Mesothelial cell of epicardium (in vitro differentiated cells): Measurements from ENCODE around the gene NFE2L3. TPM values are rescaled to one million over a fixed set of nuclear protein-coding genes. Genes with fewer than 3 reads are reported as not detected.

Source experiments
- DNase-seq, 2 experiments: peaks; one replicate each; pipeline ENCODE4 v3.0.0; 2021; ENCODE audit warnings: low spot score in 2 of 2; ENCODE audit not compliant: unreplicated experiment in 2 of 2
- H3K27ac Mint-ChIP-seq: 2 replicates; pipeline ENCODE4 v1.8.0; 2021; ENCODE audit warnings: mixed read lengths
- H3K27me3 Mint-ChIP-seq: 2 replicates; pipeline ENCODE4 v1.8.0; 2021; ENCODE audit warnings: low read depth, mixed read lengths
- H3K36me3 Mint-ChIP-seq: 2 replicates; pipeline ENCODE4 v1.8.0; 2021; ENCODE audit warnings: mixed read lengths
- H3K4me1 Mint-ChIP-seq: 2 replicates; pipeline ENCODE4 v1.8.0; 2021; ENCODE audit warnings: mixed read lengths
- H3K4me3 Mint-ChIP-seq: 2 replicates; pipeline ENCODE4 v1.8.0; 2021; ENCODE audit warnings: mild to moderate bottlenecking, moderate library complexity, mixed read lengths
- H3K9me3 Mint-ChIP-seq: 2 replicates; pipeline ENCODE4 v1.8.0; 2021; ENCODE audit warnings: mixed read lengths
- CTCF ChIP-seq: fragments of 200-600 bp; sonication (generic); IDR thresholded peaks from one replicate; pipeline ENCODE4 v1.5.0; 2021; ENCODE audit warnings: antibody characterized with exemption; ENCODE audit not compliant: unreplicated experiment
- total RNA-seq: library from RNA; stranded (reverse); gene quantifications from 3 replicates; pipeline ENCODE4 v1.2.1, GENCODE V29; 2021

NFE2L3 gene
- total RNA-seq, 1 donor from 2014 or later = 11.8 TPM

- Mint-ChIP-seq H3K4me1 (peaks cover 14% of the 10 kb centered on the region), H3K36me3 (peaks cover 15% of the 10 kb centered on the region), H3K27ac (peak overlapping the region; percentile 86), H3K4me3 (no peak overlapping the region), H3K9me3 (no peaks in the 10 kb centered on the region), H3K27me3 (no peaks in the 10 kb centered on the region)
- no peak for DNase-seq
- TF ChIP-seq CTCF = no peak
Observed at GRCh38 chr7:26186364-26187311, 34.6 kb downstream of the NFE2L3 start.

- Mint-ChIP-seq H3K4me3 (no peak overlapping the region), H3K27me3 (no peaks in the 10 kb centered on the region), H3K36me3 (peaks cover 23% of the 10 kb centered on the region), H3K9me3 (no peaks in the 10 kb centered on the region), H3K27ac (peak overlapping the region; percentile 86), H3K4me1 (peaks cover 17% of the 10 kb centered on the region)
- DNase-seq = no peak
- TF ChIP-seq CTCF = no peak
Observed at GRCh38 chr7:26187380-26188205, 35.6 kb downstream of the NFE2L3 start.

- H3K4me1 Mint-ChIP-seq = peaks cover 24% of the 10 kb centered on the region
- no peak for DNase-seq
- TF ChIP-seq CTCF = no peak
- no peaks in the 10 kb centered on the region for H3K9me3 Mint-ChIP-seq
- H3K27me3 Mint-ChIP-seq = no peaks in the 10 kb centered on the region
- peak overlapping the region; percentile 22 for H3K27ac Mint-ChIP-seq
- H3K4me3 Mint-ChIP-seq = no peak overlapping the region
- peaks cover 31% of the 10 kb centered on the region for H3K36me3 Mint-ChIP-seq
Observed at GRCh38 chr7:26188206-26188956, 36.4 kb downstream of the NFE2L3 start.

- Mint-ChIP-seq H3K27me3 (no peaks in the 10 kb centered on the region), H3K36me3 (peaks cover 37% of the 10 kb centered on the region), H3K4me1 (peaks cover 27% of the 10 kb centered on the region)
Observed at GRCh38 chr7:26188957-26189541, 37.1 kb downstream of the NFE2L3 start.

More at GRCh38 chr7:26188957-26189541, 37.1 kb downstream of the NFE2L3 start:
- peak overlapping the region; percentile 66 for H3K27ac Mint-ChIP-seq
- no peak for TF ChIP-seq CTCF
- DNase-seq = no peak
- no peak overlapping the region for H3K4me3 Mint-ChIP-seq
- H3K9me3 Mint-ChIP-seq = no peaks in the 10 kb centered on the region
